K562 (cell line): ENCODE measurements around the gene PITPNC1. TPM values are rescaled to one million over a fixed set of nuclear protein-coding genes. Genes with fewer than 3 reads are reported as not detected.

Experiments
- ATAC-seq: fragments of 200-7000 bp; cut with Tn5 transposase; 3 replicates; pipeline ENCODE4 v1.9.1; 2020; ENCODE audit warnings: moderate library complexity
- BruUV-seq: library from RNA; stranded (reverse); fragments of 400-500 nt; replicated peaks from 2 replicates; lab custom pipeline; 2021; lab: Mats Ljungman, UMichigan
- CTCF ChIA-PET: fragments of 300-600 bp; formaldehyde crosslinking; extraction: SDS; loops from one replicate; lab custom pipeline; 2021; ENCODE audit warnings: low intra/inter-chr PET ratio; lab: Yijun Ruan, JAX
- POLR2A ChIA-PET: fragments of 300-600, 350-650 bp; sonication (Branson Sonifier 250); formaldehyde crosslinking; extraction: SDS; loops from one replicate; lab custom pipeline; 2021; ENCODE audit warnings: antibody characterized with exemption, inconsistent platforms; lab: Yijun Ruan, JAX
- DNase-seq, 4 experiments: peaks; one replicate each; pipeline versions ENCODE4 v3.0.0 to v3.0.0-alpha.2; 2011 to 2018; ENCODE audit warnings: low spot score in 3 of 4, mixed read lengths in 3 of 4; ENCODE audit errors: extremely low read depth in 1 of 4
- FAIRE-seq: peaks from 2 replicates; lab custom pipeline; 2011; peaks lifted over from hg19 to GRCh38; lab: Jason Lieb, UNC
- H2AFZ ChIP-seq: 2 replicates; pipeline ENCODE4 v1.6.0; 2011; ENCODE audit warnings: low read depth, low read length, control low read depth, inconsistent platforms
- H3K27ac ChIP-seq: fragments of 200-600 bp; 3 replicates; pipeline ENCODE4 v1.8.0; 2011; ENCODE audit warnings: low read depth, mild to moderate bottlenecking, control low read depth, inconsistent platforms, low read length, moderate library complexity, mixed read lengths; ENCODE audit errors: extremely low read depth
- H3K27me3 ChIP-seq, 2 experiments: fragments of 300-600 bp in 1 of 2; 2 replicates in 1 of 2; 3 replicates in 1 of 2; pipeline versions ENCODE4 v1.6.0 to v1.8.0; 2011; ENCODE audit warnings: inconsistent platforms in 2 of 2, low read length in 2 of 2, mild to moderate bottlenecking in 1 of 2, mixed read lengths in 1 of 2, moderate library complexity in 1 of 2; ENCODE audit not compliant: control insufficient read depth in 2 of 2, insufficient read depth in 2 of 2
- H3K36me3 ChIP-seq: fragments of 300-600 bp; 3 replicates; pipeline ENCODE4 v1.8.0; 2011; ENCODE audit warnings: mild to moderate bottlenecking, low read length, inconsistent platforms; ENCODE audit not compliant: control insufficient read depth, insufficient read depth
- H3K4me1 ChIP-seq, 2 experiments: fragments of 200-600 bp in 1 of 2; replicated peaks in 1 of 2; 2 replicates in 1 of 2; 3 replicates in 1 of 2; pipeline versions ENCODE4 v1.5.1 to v1.8.0; 2011; ENCODE audit warnings: inconsistent platforms in 2 of 2, low read length in 2 of 2, mild to moderate bottlenecking in 1 of 2, mixed read lengths in 1 of 2, moderate library complexity in 1 of 2; ENCODE audit not compliant: control insufficient read depth in 2 of 2, insufficient read depth in 2 of 2
- H3K4me2 ChIP-seq: 2 replicates; pipeline ENCODE4 v1.6.1; 2011; ENCODE audit warnings: low read length, control low read depth, inconsistent platforms, mixed read lengths; ENCODE audit not compliant: insufficient read depth
- H3K4me3 ChIP-seq: fragments of 200-600 bp; sonication (generic), shearing (Covaris generic); 2 replicates; pipeline ENCODE4 v1.5.1; 2016; ENCODE audit warnings: control low read depth, inconsistent platforms
- H3K79me2 ChIP-seq: fragments of 200-600 bp; 3 replicates; pipeline ENCODE4 v1.8.0; 2011; ENCODE audit warnings: low read length, inconsistent platforms; ENCODE audit not compliant: control insufficient read depth, insufficient read depth
- H3K9ac ChIP-seq, 2 experiments: 2 replicates each; pipeline versions ENCODE4 v1.6.0 to v1.6.1; 2011; ENCODE audit warnings: low read depth in 2 of 2, low read length in 2 of 2, control low read depth in 1 of 2, inconsistent platforms in 1 of 2, mild to moderate bottlenecking in 1 of 2, mixed read lengths in 1 of 2; ENCODE audit not compliant: insufficient read depth in 1 of 2
- H3K9me1 ChIP-seq: one replicate; pipeline ENCODE4 v1.6.0; 2011; ENCODE audit warnings: inconsistent platforms, mild to moderate bottlenecking, low read length, moderate library complexity; ENCODE audit not compliant: control insufficient read depth, insufficient read depth
- H3K9me3 ChIP-seq: replicated peaks from 2 replicates; pipeline ENCODE4 v1.5.1; 2011; ENCODE audit warnings: low read depth, low read length, inconsistent platforms; ENCODE audit not compliant: control insufficient read depth, insufficient read depth
- H4K20me1 ChIP-seq: replicated peaks from 2 replicates; pipeline ENCODE4 v1.6.1; 2011; ENCODE audit warnings: low read length, inconsistent platforms, mixed read lengths; ENCODE audit not compliant: control insufficient read depth, insufficient read depth
- ATF1 ChIP-seq, 2 experiments: fragments of 450-650 bp in 1 of 2; IDR thresholded peaks; 2 replicates each; pipeline ENCODE4 v1.6.1; 2016; ENCODE audit warnings: missing compliant biosample characterization in 1 of 2, missing genetic modification characterization in 1 of 2
- POLR2AphosphoS2 ChIP-seq: IDR thresholded peaks from 2 replicates; pipeline ENCODE4 v1.6.1; 2012; ENCODE audit warnings: low read length, improper control_type of control experiment
- POLR2H ChIP-seq: IDR thresholded peaks from 2 replicates; pipeline ENCODE4 v1.6.1; 2016; ENCODE audit warnings: missing genetic modification characterization, low read depth, mild to moderate bottlenecking, control low read depth, missing compliant biosample characterization, moderate library complexity
- SETDB1 ChIP-seq: IDR thresholded peaks from one replicate; pipeline ENCODE4 v1.6.1; 2012; ENCODE audit warnings: low read length, control low read depth, inconsistent platforms
- SPI1 ChIP-seq: IDR thresholded peaks from 2 replicates; pipeline ENCODE4 v1.6.1; 2011; ENCODE audit warnings: low read depth, low read length, control low read depth, borderline replicate concordance
- WGBS: fragments of 100-300 bp; shearing (Covaris generic); methylation state at CpG from one replicate; pipeline ENCODE4 v1.1.6; 2016; ENCODE audit warnings: low coverage, mixed read lengths; ENCODE audit not compliant: insufficient coverage; ENCODE audit errors: missing lambda C conversion rate; 5-methylcytosine and 5-hydroxymethylcytosine counted together
- in situ Hi-C: fragments of 300-500 bp; cut with MboI; formaldehyde crosslinking; loops from 4 replicates; pipeline ENCODE4 v1.15.0; 2018; ENCODE audit warnings: inconsistent platforms, mixed read lengths
- intact Hi-C: fragments of 100-400 bp; cut with micrococcal nuclease; formaldehyde crosslinking; loops from 2 replicates; pipeline ENCODE4 v1.14.2; 2022
- polyA plus RNA-seq, 8 experiments: library from polyadenylated mRNA; depleted of rRNA in 4 of 8; stranded (reverse) in 5 of 8; unstranded in 3 of 8; fragments of >200 nt; fragmentation: Nextera tagmentation in 2 of 8; fragmentation: Illumina TruSeq in 1 of 8; extraction: Ambion mirVana in 2 of 8; extraction: Trizol in 1 of 8; gene quantifications; 2 replicates each; pipeline versions ENCODE4 v1.2.1 to v1.2.3, GENCODE V29; 2011 to 2014; ENCODE audit warnings: inconsistent platforms in 1 of 8, missing spikeins in 1 of 8
- total RNA-seq, 7 experiments: library from RNA; depleted of rRNA in 6 of 7; stranded (reverse); fragments of >200 nt in 6 of 7; fragmentation: Illumina TruSeq in 2 of 7; extraction: Trizol in 2 of 7; gene quantifications; 2 replicates each; pipeline versions ENCODE4 v1.2.1 to v1.2.3, GENCODE V29; 2011 to 2021; ENCODE audit warnings: low replicate concordance in 1 of 7
- TF ChIP-seq, protein P1 (sequence below): fragments of 450-650 bp; IDR thresholded peaks from 2 replicates; pipeline ENCODE4 v1.6.1; 2018; ENCODE audit not compliant: partially characterized antibody

Gene PITPNC1
- total and polyA plus RNA-seq, 9 of the 15 experiments (the other 6 are each of a cell fraction or from before 2014, with no cell fraction given), result 0.11 to 1.1 (median 0.65) TPM

DNA sequence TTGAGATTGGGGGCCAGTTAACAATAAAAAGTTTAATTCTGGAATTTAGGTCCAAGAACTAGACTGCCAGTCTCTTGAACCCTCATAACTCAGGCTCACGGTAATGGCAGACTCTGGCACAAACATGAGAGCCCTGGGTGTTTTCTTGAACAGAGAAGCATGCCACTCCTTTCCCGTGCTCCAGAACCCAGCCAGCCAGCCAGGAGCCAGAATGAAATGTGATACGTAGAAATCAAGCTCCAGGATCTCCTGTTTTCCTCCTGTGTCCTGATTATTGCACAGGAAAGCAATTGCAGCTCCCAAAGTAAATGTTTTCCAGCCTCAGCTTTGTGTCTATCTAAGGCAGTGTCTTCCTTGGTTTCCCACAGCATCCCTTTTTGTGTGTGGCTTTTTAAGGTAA lies 294.4 kb downstream of the PITPNC1 start (continued):
- TF ChIP-seq, protein P1, sequence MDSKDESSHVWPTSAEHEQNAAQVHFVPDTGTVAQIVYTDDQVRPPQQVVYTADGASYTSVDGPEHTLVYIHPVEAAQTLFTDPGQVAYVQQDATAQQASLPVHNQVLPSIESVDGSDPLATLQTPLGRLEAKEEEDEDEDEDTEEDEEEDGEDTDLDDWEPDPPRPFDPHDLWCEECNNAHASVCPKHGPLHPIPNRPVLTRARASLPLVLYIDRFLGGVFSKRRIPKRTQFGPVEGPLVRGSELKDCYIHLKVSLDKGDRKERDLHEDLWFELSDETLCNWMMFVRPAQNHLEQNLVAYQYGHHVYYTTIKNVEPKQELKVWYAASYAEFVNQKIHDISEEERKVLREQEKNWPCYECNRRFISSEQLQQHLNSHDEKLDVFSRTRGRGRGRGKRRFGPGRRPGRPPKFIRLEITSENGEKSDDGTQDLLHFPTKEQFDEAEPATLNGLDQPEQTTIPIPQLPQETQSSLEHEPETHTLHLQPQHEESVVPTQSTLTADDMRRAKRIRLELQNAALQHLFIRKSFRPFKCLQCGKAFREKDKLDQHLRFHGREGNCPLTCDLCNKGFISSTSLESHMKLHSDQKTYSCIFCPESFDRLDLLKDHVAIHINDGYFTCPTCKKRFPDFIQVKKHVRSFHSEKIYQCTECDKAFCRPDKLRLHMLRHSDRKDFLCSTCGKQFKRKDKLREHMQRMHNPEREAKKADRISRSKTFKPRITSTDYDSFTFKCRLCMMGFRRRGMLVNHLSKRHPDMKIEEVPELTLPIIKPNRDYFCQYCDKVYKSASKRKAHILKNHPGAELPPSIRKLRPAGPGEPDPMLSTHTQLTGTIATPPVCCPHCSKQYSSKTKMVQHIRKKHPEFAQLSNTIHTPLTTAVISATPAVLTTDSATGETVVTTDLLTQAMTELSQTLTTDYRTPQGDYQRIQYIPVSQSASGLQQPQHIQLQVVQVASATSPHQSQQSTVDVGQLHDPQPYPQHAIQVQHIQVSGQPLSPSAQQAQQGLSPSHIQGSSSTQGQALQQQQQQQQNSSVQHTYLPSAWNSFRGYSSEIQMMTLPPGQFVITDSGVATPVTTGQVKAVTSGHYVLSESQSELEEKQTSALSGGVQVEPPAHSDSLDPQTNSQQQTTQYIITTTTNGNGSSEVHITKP, result no peak
- no peak for TF ChIP-seq POLR2H
- TF ChIP-seq POLR2AphosphoS2, result no peak
- no peak for TF ChIP-seq SPI1

DNA sequence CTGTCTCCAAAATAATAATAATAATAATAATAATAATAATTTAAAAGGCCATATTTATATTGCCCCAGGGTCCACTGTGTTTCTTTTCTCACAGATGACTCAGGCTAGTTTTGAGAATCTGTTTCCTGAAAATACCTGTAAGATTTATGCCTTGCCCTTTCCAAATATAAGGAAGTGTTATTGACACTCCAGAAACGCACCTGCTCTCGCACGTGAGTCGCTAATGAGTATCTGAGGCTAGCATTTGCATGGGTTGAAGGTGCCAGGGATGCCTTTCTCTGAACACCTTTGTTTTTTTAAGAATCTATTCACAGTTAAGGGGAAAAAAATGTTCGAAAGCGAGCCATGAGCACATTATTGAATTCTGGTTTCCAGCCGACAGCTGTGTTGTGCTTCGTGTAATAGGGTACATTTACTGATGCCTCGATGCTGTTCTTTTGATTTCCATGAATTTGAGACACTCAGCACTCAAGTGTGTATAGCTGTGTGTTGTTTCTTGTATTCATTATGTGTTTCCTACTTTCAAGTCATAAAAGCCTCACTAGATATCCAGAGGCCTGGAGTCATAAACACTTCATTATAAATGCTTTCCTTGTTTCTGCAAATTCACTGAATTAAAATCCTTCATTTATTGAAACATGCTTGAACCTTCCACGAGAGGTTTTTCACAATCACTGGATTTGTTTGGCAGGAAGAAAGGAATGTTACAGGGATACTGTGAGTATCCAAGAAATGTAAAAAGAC lies 295.7 kb downstream of the PITPNC1 start:
- Histone ChIP-seq H2AFZ (no peak overlapping the region), H3K27ac (no peak overlapping the region), H3K27me3 (peaks cover 26 to 27% of the 10 kb centered on the region in 2 experiments; a peak in 3 of 5 replicates), H3K9me1 (no peaks in the 10 kb centered on the region), H3K4me1 (peaks cover 0 to 4% of the 10 kb centered on the region in 2 experiments; a peak in 1 of 5 replicates), H3K79me2 (no peaks in the 10 kb centered on the region), H3K4me2 (no peak overlapping the region), H3K9me3 (no peaks in the 10 kb centered on the region), H3K36me3 (no peaks in the 10 kb centered on the region), H3K4me3 (no peak overlapping the region), H3K9ac (no peak overlapping the region), H4K20me1 (0 out of 2 replicates have a peak, but pooled peaks cover 5% of the 10 kb centered on the region)
- intact Hi-C loops, result no loop called here
- ATAC-seq (no peak), DNase-seq (no peak), FAIRE-seq (no peak)
- in situ Hi-C loops, result no loop called here
- no peak for TF ChIP-seq SETDB1
- TF ChIP-seq ATF1 (CRISPR knock-in tag; IDR thresholded peaks at IDR 0.05), result no peak
- no peak for TF ChIP-seq ATF1 (tag; IDR thresholded peaks at IDR 0.05)
- WGBS, result 0% methylated on average over 10 of the region's 10 CpGs
- no TSS peak for BruUV-seq
- ChIA-PET POLR2A (no interaction called here), CTCF (no interaction called here)
